SK-N-SH treated with all-trans-retinoic acid at 6 μM for 48 hours (cell line): ENCODE data around the gene CEACAM16.

Source experiments
- ARNTL ChIP-seq: fragments of 450-650 bp; formaldehyde crosslinking; IDR thresholded peaks from 2 replicates; pipeline ENCODE4 v1.5.0; 2020; ENCODE audit warnings: low read depth, mild to moderate bottlenecking, moderate library complexity, borderline replicate concordance
- BACH2 ChIP-seq: fragments of 250-450 bp; sonication (Bioruptor Pico); IDR thresholded peaks from 2 replicates; pipeline ENCODE4 v1.9.0; 2021; ENCODE audit warnings: mild to moderate bottlenecking, borderline replicate concordance
- CSDC2 ChIP-seq: fragments of 250-450 bp; sonication (Bioruptor Pico); IDR thresholded peaks from 2 replicates; pipeline ENCODE4 v1.5.0; 2020; ENCODE audit warnings: mild to moderate bottlenecking, moderate library complexity
- PPARA ChIP-seq: fragments of 250-450 bp; sonication (Bioruptor Pico); IDR thresholded peaks from 2 replicates; pipeline ENCODE4 v1.5.0; 2020; ENCODE audit warnings: mild to moderate bottlenecking, borderline replicate concordance
- TOX ChIP-seq: fragments of 250-450 bp; sonication (Bioruptor Pico); IDR thresholded peaks from 2 replicates; pipeline ENCODE4 v1.8.0; 2021; ENCODE audit warnings: mild to moderate bottlenecking, moderate library complexity, borderline replicate concordance
- ZC3H10 ChIP-seq: fragments of 250-450 bp; sonication (Bioruptor Pico); IDR thresholded peaks from 2 replicates; pipeline ENCODE4 v1.5.1; 2021; ENCODE audit warnings: mild to moderate bottlenecking, moderate library complexity
- ZFP3 ChIP-seq: fragments of 250-450 bp; sonication (Bioruptor Pico); IDR thresholded peaks from 2 replicates; pipeline ENCODE4 v1.5.0; 2020; ENCODE audit warnings: mild to moderate bottlenecking, moderate library complexity
- ZFP30 ChIP-seq: fragments of 450-650 bp; formaldehyde crosslinking; IDR thresholded peaks from 2 replicates; pipeline ENCODE4 v1.5.0; 2022; ENCODE audit warnings: mild to moderate bottlenecking, moderate library complexity
- TF ChIP-seq, protein P1 (sequence below): fragments of 250-450 bp; sonication (Bioruptor Pico); IDR thresholded peaks from 2 replicates; pipeline ENCODE4 v1.8.0; 2020; ENCODE audit warnings: mild to moderate bottlenecking, moderate library complexity, borderline replicate concordance
- TF ChIP-seq, protein P2 (sequence below): fragments of 250-450 bp; sonication (Bioruptor Pico); IDR thresholded peaks from 2 replicates; pipeline ENCODE4 v1.5.1; 2020; ENCODE audit warnings: low read depth, mild to moderate bottlenecking, moderate library complexity
- TF ChIP-seq, protein P3 (sequence below): fragments of 250-450 bp; sonication (Bioruptor Pico); IDR thresholded peaks from 2 replicates; pipeline ENCODE4 v1.5.1; 2021; ENCODE audit warnings: mild to moderate bottlenecking, moderate library complexity

DNA sequence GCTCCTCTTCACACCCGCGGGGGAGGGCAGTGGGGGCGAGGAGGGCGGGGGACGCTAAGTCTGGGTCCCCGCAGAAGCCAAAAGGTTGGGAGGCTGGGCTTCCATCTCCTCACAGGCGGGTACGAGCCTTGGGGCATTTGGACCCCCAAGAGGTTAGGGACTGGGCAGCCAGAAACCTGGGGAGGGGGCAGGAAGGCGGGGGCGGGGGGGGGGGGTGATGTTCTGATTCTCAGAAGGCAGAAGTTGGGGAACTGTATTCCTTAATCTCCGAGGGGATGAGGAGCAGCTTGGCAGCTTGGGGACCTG, 54.6 kb downstream of the CEACAM16 start:
- TF ChIP-seq, protein P1, sequence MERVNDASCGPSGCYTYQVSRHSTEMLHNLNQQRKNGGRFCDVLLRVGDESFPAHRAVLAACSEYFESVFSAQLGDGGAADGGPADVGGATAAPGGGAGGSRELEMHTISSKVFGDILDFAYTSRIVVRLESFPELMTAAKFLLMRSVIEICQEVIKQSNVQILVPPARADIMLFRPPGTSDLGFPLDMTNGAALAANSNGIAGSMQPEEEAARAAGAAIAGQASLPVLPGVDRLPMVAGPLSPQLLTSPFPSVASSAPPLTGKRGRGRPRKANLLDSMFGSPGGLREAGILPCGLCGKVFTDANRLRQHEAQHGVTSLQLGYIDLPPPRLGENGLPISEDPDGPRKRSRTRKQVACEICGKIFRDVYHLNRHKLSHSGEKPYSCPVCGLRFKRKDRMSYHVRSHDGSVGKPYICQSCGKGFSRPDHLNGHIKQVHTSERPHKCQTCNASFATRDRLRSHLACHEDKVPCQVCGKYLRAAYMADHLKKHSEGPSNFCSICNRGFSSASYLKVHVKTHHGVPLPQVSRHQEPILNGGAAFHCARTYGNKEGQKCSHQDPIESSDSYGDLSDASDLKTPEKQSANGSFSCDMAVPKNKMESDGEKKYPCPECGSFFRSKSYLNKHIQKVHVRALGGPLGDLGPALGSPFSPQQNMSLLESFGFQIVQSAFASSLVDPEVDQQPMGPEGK (CRISPR knock-in tag) = 0 out of 2 replicates have a peak, but pooled peaks have one; percentile 3
- no peak for TF ChIP-seq ZC3H10 (CRISPR knock-in tag)
- TF ChIP-seq BACH2 (CRISPR knock-in tag) = no peak
- TF ChIP-seq ZFP3 (CRISPR knock-in tag) = no peak
- no peak for TF ChIP-seq CSDC2
- TF ChIP-seq, protein P2, sequence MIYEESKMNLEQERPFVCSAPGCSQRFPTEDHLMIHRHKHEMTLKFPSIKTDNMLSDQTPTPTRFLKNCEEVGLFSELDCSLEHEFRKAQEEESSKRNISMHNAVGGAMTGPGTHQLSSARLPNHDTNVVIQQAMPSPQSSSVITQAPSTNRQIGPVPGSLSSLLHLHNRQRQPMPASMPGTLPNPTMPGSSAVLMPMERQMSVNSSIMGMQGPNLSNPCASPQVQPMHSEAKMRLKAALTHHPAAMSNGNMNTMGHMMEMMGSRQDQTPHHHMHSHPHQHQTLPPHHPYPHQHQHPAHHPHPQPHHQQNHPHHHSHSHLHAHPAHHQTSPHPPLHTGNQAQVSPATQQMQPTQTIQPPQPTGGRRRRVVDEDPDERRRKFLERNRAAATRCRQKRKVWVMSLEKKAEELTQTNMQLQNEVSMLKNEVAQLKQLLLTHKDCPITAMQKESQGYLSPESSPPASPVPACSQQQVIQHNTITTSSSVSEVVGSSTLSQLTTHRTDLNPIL = no peak
- TF ChIP-seq PPARA (CRISPR knock-in tag) = no peak
- TF ChIP-seq ZFP30 (CRISPR knock-in tag) = no peak
- no peak for TF ChIP-seq ARNTL (CRISPR knock-in tag)
- TF ChIP-seq TOX (CRISPR knock-in tag) = no peak
- TF ChIP-seq, protein P3, sequence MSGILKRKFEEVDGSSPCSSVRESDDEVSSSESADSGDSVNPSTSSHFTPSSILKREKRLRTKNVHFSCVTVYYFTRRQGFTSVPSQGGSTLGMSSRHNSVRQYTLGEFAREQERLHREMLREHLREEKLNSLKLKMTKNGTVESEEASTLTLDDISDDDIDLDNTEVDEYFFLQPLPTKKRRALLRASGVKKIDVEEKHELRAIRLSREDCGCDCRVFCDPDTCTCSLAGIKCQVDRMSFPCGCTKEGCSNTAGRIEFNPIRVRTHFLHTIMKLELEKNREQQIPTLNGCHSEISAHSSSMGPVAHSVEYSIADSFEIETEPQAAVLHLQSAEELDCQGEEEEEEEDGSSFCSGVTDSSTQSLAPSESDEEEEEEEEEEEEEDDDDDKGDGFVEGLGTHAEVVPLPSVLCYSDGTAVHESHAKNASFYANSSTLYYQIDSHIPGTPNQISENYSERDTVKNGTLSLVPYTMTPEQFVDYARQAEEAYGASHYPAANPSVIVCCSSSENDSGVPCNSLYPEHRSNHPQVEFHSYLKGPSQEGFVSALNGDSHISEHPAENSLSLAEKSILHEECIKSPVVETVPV (CRISPR knock-in tag) = no peak
